Measurements from ENCODE around the gene TRIM63.

The TRIM63 gene

DNA sequence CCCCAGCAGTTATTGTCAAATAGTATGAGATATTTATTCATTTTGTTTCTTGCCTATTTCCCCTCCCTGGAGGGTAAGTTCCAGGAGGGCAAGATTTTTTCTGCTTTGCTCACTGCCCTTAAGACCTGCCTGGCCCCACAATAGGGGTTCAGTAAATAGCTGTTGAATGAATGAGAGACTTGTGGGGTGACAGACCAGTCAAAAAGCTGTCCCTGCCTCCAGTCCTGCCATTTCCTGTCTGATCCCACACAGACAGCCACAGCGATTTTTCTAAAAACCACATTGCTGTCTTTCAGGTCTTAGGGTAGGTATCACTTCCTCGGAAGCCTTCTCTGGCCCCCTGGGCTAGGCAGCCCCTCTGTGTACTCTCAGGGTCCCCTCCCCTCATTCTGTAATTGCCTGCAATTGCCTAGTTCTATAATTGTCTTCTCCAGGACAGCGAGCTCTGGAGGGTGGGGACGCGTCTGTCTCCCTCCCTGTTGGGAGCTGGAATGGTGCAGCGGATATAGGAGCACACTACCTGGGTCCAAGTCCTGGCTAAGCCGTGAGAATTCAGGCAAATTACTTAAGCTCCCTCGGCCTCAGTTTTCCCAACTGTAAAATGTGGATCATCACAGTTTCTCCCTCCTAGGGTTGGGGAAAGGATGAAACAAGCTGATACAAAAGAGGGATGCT, 47.7 kb downstream of the TRIM63 start:
- TF ChIP-seq, protein P1, sequence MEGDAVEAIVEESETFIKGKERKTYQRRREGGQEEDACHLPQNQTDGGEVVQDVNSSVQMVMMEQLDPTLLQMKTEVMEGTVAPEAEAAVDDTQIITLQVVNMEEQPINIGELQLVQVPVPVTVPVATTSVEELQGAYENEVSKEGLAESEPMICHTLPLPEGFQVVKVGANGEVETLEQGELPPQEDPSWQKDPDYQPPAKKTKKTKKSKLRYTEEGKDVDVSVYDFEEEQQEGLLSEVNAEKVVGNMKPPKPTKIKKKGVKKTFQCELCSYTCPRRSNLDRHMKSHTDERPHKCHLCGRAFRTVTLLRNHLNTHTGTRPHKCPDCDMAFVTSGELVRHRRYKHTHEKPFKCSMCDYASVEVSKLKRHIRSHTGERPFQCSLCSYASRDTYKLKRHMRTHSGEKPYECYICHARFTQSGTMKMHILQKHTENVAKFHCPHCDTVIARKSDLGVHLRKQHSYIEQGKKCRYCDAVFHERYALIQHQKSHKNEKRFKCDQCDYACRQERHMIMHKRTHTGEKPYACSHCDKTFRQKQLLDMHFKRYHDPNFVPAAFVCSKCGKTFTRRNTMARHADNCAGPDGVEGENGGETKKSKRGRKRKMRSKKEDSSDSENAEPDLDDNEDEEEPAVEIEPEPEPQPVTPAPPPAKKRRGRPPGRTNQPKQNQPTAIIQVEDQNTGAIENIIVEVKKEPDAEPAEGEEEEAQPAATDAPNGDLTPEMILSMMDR (IDR thresholded peaks at IDR 0.05; ENCODE audit: low read depth, low read length) = no peak
- DNase-seq (ENCODE audit: low read depth in 2 of 2) = peak in 1 of 2 donors; percentile 68
- H3K4me3 ChIP-seq (replicated peaks in 1 of 2; ENCODE audit: low read depth in 2 of 2, low read length in 2 of 2) = no peak overlapping the region

DNA sequence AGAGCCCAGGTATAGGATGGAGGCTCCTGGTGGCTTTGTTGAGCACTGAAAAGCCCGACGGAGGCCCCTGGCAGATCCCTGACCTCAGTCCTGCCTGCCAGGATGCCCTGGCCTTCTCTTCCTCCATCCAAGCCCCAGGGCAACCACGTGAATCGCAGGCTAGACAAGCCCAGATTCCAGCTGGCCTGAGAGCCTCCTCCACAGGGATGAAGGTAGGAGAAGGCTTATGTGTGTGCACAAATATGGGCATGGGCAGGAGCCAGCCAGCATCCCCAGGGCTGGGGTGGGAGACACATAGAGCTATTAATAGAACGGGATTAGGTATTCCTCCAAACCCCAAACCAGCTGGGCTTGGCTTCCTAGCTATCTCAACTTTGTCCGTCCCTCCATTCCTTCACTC, 49.8 kb downstream of the TRIM63 start:
- H3K4me3 ChIP-seq (replicated peaks in 1 of 2; ENCODE audit: low read depth in 2 of 2, low read length in 2 of 2) = no peak overlapping the region
- no peak for DNase-seq (ENCODE audit: low read depth in 2 of 2)
- TF ChIP-seq, protein P1 (IDR thresholded peaks at IDR 0.05; ENCODE audit: low read depth, low read length) = no peak

DNA sequence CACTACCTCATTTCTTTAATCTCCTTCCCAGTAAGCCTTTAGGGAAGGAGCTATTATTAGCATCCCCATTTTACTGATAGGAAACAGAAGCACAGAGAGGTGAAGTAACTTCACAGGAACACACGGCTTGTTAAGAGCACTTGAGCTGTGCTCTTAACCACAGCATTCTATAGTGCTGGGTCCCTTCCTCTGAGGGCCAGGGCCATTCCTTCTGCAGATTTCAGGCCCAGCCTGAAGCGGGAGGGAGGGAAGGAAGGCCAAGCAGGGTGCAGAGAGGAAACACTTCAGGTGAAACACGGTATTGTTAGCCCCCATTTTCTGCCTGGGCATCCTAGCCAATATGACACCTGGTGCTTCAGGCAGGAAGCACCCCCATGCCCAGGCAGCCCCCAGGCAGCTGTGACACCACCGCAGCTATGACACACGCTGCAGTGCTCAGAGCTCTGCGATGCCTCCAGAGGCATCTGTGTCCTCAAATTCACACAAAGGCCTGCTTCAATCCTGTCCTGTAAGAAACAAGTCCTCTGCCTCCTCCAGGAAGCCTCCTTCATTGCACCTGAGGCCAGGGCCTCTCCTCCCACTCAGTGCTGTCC, 50.4 kb downstream of the TRIM63 start:
- no peak overlapping the region for H3K4me3 ChIP-seq (replicated peaks in 1 of 2; ENCODE audit: low read depth in 2 of 2, low read length in 2 of 2)
- DNase-seq (ENCODE audit: low read depth in 2 of 2) = no peak
- TF ChIP-seq, protein P1 (IDR thresholded peaks at IDR 0.05; ENCODE audit: low read depth, low read length) = no peak

DNA sequence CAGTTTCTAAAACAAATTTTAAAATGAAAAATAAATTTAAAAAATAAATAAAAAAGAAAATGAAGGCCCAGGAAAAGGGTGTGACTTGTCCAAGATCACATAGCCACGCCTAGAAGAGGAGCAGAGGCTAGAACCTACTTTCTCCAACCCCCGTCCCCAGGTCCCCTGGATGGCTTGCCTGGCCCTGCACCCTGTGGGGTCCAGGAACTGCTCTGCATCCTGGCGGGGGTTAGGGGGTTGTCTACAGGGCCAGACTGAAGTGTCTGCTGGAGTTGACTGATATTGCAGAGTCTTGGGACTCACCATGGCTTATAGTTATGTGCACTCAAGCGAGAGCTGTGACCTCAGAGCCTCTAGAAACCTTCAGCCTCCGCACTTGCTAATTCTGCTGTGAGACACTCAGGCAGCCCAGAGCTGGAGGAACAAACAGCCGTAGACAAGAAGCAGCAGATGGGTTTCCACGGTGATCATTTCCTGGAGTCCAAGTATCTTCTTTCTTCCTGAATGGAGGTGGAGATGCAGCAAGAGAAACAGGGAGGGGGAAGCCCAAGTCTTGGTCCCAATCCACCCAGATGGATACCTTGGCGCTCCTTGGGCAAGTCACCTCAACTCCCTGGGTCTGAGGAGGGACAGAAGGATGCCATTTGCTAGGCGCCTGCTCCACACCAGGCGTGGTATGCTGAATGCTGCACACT, 51.0 kb downstream of the TRIM63 start:
- no peak for DNase-seq (ENCODE audit: low read depth in 2 of 2)
- TF ChIP-seq, protein P1 (IDR thresholded peaks at IDR 0.05; ENCODE audit: low read depth, low read length) = no peak
- no peak overlapping the region for H3K4me3 ChIP-seq (replicated peaks in 1 of 2; ENCODE audit: low read depth in 2 of 2, low read length in 2 of 2)

DNA sequence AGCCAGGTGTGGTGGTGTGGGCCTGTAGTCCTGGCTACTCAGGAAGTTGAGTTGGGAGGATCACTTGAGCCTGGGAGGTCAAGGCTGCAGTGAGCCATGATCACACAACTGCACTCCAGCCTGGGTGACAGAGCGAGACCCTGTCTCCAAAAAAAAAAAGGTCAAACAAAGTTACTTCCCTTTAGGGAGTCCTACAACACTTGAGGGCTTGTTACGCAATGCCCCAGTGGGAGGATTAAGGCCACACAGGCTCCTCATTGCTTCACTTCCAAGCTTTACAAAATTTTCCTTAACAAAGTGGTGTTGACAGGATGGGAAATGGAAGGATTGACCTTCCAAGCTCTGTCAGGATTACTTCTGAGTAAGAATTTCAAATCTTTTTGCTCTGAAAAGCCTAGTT, 52.1 kb downstream of the TRIM63 start:
- TF ChIP-seq, protein P1 (IDR thresholded peaks at IDR 0.05; ENCODE audit: low read depth, low read length) = no peak
- no peak overlapping the region for H3K4me3 ChIP-seq (replicated peaks in 1 of 2; ENCODE audit: low read depth in 2 of 2, low read length in 2 of 2)
- peak; percentile 67 to 89 for DNase-seq (ENCODE audit: low read depth in 2 of 2)

DNA sequence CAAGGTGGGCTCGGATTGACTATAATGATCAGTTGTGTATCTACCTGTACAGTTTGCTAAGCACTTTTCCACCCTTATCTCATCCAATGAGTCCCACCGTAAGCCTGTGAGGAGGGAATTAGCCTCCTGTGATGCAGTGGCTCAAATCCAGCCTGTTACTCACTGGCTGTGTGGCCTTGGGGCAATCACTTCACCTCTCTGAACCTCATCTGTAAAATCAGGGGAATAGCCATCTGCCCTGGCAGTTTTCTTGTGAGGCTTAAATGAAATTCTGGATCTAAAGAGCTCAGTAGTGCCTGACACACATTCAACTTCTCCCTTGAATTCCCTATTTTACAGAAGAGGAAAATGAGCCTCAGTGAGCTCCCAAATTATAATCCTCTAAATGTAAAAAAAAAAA, 53.3 kb downstream of the TRIM63 start:
- DNase-seq (ENCODE audit: low read depth in 2 of 2) = no peak
- no peak overlapping the region for H3K4me3 ChIP-seq (replicated peaks in 1 of 2; ENCODE audit: low read depth in 2 of 2, low read length in 2 of 2)
- TF ChIP-seq, protein P1 (IDR thresholded peaks at IDR 0.05; ENCODE audit: low read depth, low read length) = no peak

Measured in cardiac fibroblast (primary cell).